HUES48 (cell line): Measurements from ENCODE around the gene MS4A2.
"Not testable (repeated sequence)": the region's sequence is repeated elsewhere in the genome, so short reads cannot be mapped to it uniquely, and the experiment has no call there.

Experiments used
- H3K27ac ChIP-seq: one replicate; pipeline ENCODE4 v1.7.0; 2013; ENCODE audit warnings: low read depth, low read length, inconsistent platforms
- H3K27me3 ChIP-seq: 2 replicates; pipeline ENCODE4 v1.6.1; 2013; ENCODE audit warnings: mild to moderate bottlenecking, low read length; ENCODE audit not compliant: control insufficient read depth, insufficient read depth
- H3K36me3 ChIP-seq: 2 replicates; pipeline ENCODE4 v1.6.1; 2013; ENCODE audit warnings: low read length; ENCODE audit not compliant: control insufficient read depth, insufficient read depth
- H3K4me1 ChIP-seq: 2 replicates; pipeline ENCODE4 v1.6.1; 2013; ENCODE audit warnings: mild to moderate bottlenecking, low read length; ENCODE audit not compliant: control insufficient read depth, insufficient read depth
- H3K4me3 ChIP-seq: 2 replicates; pipeline ENCODE4 v1.5.1; 2013; ENCODE audit warnings: mild to moderate bottlenecking, low read depth, low read length
- H3K9ac ChIP-seq: 2 replicates; pipeline ENCODE4 v1.6.1; 2013; ENCODE audit warnings: mild to moderate bottlenecking, low read depth, low read length, moderate library complexity
- H3K9me3 ChIP-seq: 2 replicates; pipeline ENCODE4 v1.6.1; 2013; ENCODE audit warnings: low read length; ENCODE audit not compliant: control insufficient read depth, insufficient read depth

MS4A2 gene

GRCh38 chr11:60125956-60126585 is 37.6 kb downstream of the MS4A2 start:
- Histone ChIP-seq H3K9ac (no peak overlapping the region), H3K27ac (no peak overlapping the region), H3K4me3 (no peak overlapping the region), H3K36me3 (no peaks in the 10 kb centered on the region), H3K9me3 (no peaks in the 10 kb centered on the region), H3K4me1 (peaks cover 16% of the 10 kb centered on the region), H3K27me3 (no peaks in the 10 kb centered on the region)

- H3K9me3 ChIP-seq = no peaks in the 10 kb centered on the region
- no peak overlapping the region for H3K4me3 ChIP-seq
- no peak overlapping the region for H3K9ac ChIP-seq
- no peaks in the 10 kb centered on the region for H3K27me3 ChIP-seq
- no peaks in the 10 kb centered on the region for H3K36me3 ChIP-seq
- no peak overlapping the region for H3K27ac ChIP-seq
- H3K4me1 ChIP-seq = peaks cover 12% of the 10 kb centered on the region
Observed at GRCh38 chr11:60127311-60127811, 38.9 kb downstream of the MS4A2 start.

GRCh38 chr11:60128376-60128775 is 39.9 kb downstream of the MS4A2 start:
- Histone ChIP-seq H3K4me3 (no peak overlapping the region), H3K9me3 (peaks cover 6% of the 10 kb centered on the region; the same call in 1 of the 2 replicates), H3K27me3 (no peaks in the 10 kb centered on the region), H3K9ac (no peak overlapping the region), H3K36me3 (no peaks in the 10 kb centered on the region), H3K27ac (no peak overlapping the region), H3K4me1 (peaks cover 12% of the 10 kb centered on the region)

- H3K9ac ChIP-seq, H3K4me3 ChIP-seq, H3K27me3 ChIP-seq, H3K27ac ChIP-seq, H3K9me3 ChIP-seq, H3K36me3 ChIP-seq: not testable (repeated sequence)
- H3K4me1 ChIP-seq = peaks cover 12% of the 10 kb centered on the region
Observed at GRCh38 chr11:60128866-60129265, 40.4 kb downstream of the MS4A2 start.

- Histone ChIP-seq H3K27ac (no peak overlapping the region), H3K4me1 (peaks cover 3% of the 10 kb centered on the region), H3K36me3 (no peaks in the 10 kb centered on the region), H3K9me3 (peaks cover 16% of the 10 kb centered on the region), H3K4me3 (no peak overlapping the region), H3K27me3 (no peaks in the 10 kb centered on the region), H3K9ac (no peak overlapping the region)
Observed at GRCh38 chr11:60129853-60130252, 41.4 kb downstream of the MS4A2 start.

DNA sequence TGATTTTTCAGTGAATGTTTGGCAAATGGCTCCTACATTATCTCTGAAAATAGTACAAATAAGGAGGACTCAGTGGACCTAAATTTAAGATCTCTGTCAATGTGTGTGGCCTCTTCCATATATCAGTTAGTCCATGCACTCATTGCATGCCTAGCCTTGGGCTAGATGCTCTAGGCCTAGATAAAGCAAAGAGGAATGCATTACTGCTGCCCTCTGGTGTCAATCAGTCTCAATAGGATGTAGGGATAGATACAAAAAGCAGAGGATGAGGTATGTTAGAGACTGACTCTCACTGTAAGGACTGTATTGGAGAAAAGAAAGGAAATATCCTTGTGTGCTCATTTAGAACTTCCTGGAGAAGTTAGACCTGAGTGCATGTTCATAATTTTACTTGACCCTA is 42.0 kb downstream of the MS4A2 start:
- H3K4me3 ChIP-seq = no peak overlapping the region
- H3K9me3 ChIP-seq = peaks cover 16% of the 10 kb centered on the region
- H3K27me3 ChIP-seq = no peaks in the 10 kb centered on the region
- H3K36me3 ChIP-seq = no peaks in the 10 kb centered on the region
- H3K27ac ChIP-seq = no peak overlapping the region
- H3K9ac ChIP-seq = no peak overlapping the region
- no peaks in the 10 kb centered on the region; the same call in 1 of the 2 replicates for H3K4me1 ChIP-seq

DNA sequence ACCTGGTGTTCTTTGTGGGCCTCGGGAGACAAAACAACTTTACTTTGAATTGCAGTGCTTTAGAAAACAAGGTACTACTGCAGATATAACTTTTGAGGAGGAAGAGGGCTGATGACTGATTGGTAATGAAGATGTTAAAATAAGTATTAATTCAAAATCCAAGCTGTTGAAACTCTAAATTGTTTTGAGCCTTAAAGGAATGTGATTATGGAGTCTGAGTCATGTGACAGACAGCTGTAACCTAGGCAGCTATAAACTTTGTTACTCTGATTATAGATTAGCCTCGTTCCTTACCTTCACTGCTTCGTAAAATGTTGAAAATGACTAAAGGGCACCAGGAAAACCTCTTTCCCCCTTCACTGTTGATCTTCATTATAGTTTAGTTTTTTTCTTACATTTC is 43.4 kb downstream of the MS4A2 start:
- H3K27me3 ChIP-seq = no peaks in the 10 kb centered on the region
- no peak overlapping the region for H3K9ac ChIP-seq
- H3K27ac ChIP-seq = no peak overlapping the region
- peaks cover 16% of the 10 kb centered on the region for H3K9me3 ChIP-seq
- no peaks in the 10 kb centered on the region for H3K36me3 ChIP-seq
- no peak overlapping the region for H3K4me3 ChIP-seq
- H3K4me1 ChIP-seq = no peaks in the 10 kb centered on the region; the same call in 1 of the 2 replicates

DNA sequence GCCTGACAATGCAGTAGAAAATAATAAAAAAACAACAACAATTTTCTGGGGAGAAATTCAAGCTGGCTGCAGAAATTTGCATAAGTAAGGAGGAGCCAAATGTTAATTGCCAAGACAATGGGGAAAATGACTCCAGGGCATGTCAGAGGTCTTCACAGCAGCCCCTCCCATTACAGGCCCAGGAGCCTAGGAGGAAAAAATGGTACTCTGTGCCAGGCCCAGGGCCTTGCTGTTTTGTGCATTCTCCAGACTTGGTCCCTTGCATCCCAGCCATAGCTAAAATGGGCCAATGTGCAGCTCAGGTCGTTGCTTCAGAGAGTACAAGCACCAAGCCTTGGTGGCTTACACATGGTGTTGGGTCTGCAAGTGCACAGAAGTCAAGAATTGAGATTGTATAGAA is 45.5 kb downstream of the MS4A2 start:
- no peak overlapping the region for H3K9ac ChIP-seq
- no peaks in the 10 kb centered on the region for H3K36me3 ChIP-seq
- H3K9me3 ChIP-seq = peaks cover 16% of the 10 kb centered on the region
- no peak overlapping the region for H3K4me3 ChIP-seq
- no peaks in the 10 kb centered on the region for H3K27me3 ChIP-seq
- H3K27ac ChIP-seq = no peak overlapping the region
- no peaks in the 10 kb centered on the region for H3K4me1 ChIP-seq

- Histone ChIP-seq H3K4me3 (no peak overlapping the region), H3K9ac (no peak overlapping the region), H3K36me3 (no peaks in the 10 kb centered on the region), H3K27me3 (no peaks in the 10 kb centered on the region), H3K9me3 (no peaks in the 10 kb centered on the region), H3K4me1 (no peaks in the 10 kb centered on the region), H3K27ac (no peak overlapping the region)
Observed at GRCh38 chr11:60143768-60144167, 55.3 kb downstream of the MS4A2 start.

- H3K27me3 ChIP-seq = no peaks in the 10 kb centered on the region
- no peaks in the 10 kb centered on the region for H3K36me3 ChIP-seq
- no peaks in the 10 kb centered on the region for H3K9me3 ChIP-seq
- no peak overlapping the region for H3K9ac ChIP-seq
- no peak overlapping the region for H3K27ac ChIP-seq
- no peak overlapping the region for H3K4me3 ChIP-seq
- no peaks in the 10 kb centered on the region for H3K4me1 ChIP-seq
Observed at GRCh38 chr11:60145677-60146076, 57.2 kb downstream of the MS4A2 start.
